ENCODE results near the gene TTC21B. TPM values are rescaled to one million over a fixed set of nuclear protein-coding genes. Genes with fewer than 3 reads are reported as not detected.

The TTC21B gene
- total RNA-seq, 2 experiments from 2014 or later = 15.8 to 16.4 TPM

DNA sequence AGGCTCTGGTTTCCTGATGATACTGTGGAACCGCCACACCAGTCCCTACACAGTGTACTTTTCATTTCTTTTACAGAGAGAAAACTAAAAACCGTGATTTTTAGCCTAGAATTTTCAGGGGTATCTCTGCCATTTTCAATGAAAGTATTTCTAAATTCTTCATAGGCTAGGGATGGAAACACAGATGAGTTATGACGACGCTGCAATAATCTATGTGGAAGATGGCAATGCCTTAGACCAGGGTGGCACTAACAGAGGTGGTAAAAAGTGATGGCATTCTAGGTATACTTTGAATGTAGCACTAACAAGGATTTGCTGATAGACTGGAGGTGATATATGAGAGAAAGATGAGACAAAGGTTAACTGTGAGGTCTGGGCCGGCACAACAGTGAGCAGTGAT is 56.5 kb downstream of the TTC21B start:
- CTCF ChIA-PET = no interaction called here

DNA sequence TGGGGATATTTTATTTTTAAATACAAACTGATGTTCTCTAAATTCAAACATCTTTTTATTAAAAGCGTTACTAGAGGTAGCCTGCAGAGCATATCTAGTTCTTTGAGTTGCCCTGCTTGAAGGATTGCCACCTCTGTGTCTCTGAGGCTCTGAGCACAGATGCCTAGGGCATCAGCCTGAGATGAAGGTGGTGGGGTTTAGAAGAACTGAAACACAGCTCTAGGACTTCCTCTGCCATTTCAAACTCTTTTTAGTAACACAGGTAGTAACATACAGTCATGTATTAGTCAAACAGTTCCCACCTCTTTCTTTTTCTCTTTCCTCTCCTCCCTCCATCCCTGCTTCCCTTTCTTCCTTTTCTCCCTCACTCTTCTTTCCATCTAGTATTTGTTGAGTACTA is 57.6 kb downstream of the TTC21B start:
- no peaks in the 10 kb centered on the region for H3K27me3 Mint-ChIP-seq (ENCODE audit: low read depth)
- H3K9me3 Mint-ChIP-seq (ENCODE audit: insufficient read depth) = no peaks in the 10 kb centered on the region
- ChIA-PET POLR2A (no interaction called here), CTCF (no interaction called here)
- H3K4me3 Mint-ChIP-seq = no peak overlapping the region
- H3K27ac Mint-ChIP-seq = no peak overlapping the region
- peaks cover 24% of the 10 kb centered on the region for H3K36me3 Mint-ChIP-seq (ENCODE audit: low read depth)
- ATAC-seq (no peak), DNase-seq (no peak)
- H3K4me1 Mint-ChIP-seq (ENCODE audit: low read depth) = no peaks in the 10 kb centered on the region

More for the DNA sequence above, 56.5 kb downstream of the TTC21B start:
- Mint-ChIP-seq H3K4me3 (no peak overlapping the region), H3K4me1 (ENCODE audit: low read depth) (no peaks in the 10 kb centered on the region), H3K9me3 (ENCODE audit: insufficient read depth) (no peaks in the 10 kb centered on the region), H3K36me3 (ENCODE audit: low read depth) (peaks cover 27% of the 10 kb centered on the region), H3K27ac (no peak overlapping the region), H3K27me3 (ENCODE audit: low read depth) (no peaks in the 10 kb centered on the region)
- ATAC-seq = no peak
- DNase-seq = no peak
- POLR2A ChIA-PET = no interaction called here

DNA sequence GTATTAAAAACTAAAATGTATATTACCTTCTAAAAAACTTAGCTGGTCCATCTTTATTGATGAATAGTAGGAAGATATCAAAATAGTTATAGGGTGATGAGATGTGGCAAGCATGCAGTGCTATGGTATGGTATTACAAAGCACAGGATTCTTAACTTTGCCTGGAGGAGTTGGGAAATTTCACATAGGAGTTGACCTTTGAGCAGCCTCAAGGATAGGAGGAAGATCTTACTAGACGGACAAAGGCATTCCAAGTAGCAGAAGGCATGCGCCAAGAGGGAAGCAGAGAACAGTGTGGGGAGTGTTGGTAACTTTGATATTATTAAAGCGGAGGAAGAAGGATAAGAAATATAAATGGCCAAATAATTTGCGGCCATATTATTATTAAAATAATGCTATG is 60.0 kb downstream of the TTC21B start:
- H3K4me3 Mint-ChIP-seq = no peak overlapping the region
- H3K27ac Mint-ChIP-seq = no peak overlapping the region
- CTCF ChIA-PET = interaction anchor here (2.5 kb wide), 1 partner anchor 9 kb away, joined by 5 read pairs; no protein-coding TSS in a partner anchor
- ATAC-seq (no peak), DNase-seq (no peak)
- H3K27me3 Mint-ChIP-seq (ENCODE audit: low read depth) = no peaks in the 10 kb centered on the region
- H3K4me1 Mint-ChIP-seq (ENCODE audit: low read depth) = no peaks in the 10 kb centered on the region
- POLR2A ChIA-PET = no interaction called here
- no peaks in the 10 kb centered on the region for H3K9me3 Mint-ChIP-seq (ENCODE audit: insufficient read depth)
- peaks cover 25% of the 10 kb centered on the region for H3K36me3 Mint-ChIP-seq (ENCODE audit: low read depth)

DNA sequence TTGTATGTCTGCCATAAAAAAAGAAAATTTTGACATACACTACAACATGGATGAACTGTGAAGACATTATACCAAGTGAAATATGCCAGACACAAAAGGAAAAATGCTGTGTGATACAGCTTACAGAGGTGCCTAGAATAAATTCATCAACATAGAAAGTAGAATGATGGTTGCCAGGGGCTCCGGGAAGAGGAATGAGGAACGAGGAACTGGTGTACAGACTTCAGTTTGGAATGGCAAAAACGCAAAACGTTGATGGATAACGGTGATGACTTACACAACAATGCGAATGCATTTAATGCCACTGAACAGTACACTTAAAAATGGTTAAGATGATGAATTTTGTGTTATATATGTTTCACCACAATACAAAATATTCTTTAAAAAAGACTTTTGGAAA is 61.0 kb downstream of the TTC21B start:
- ATAC-seq = no peak
- H3K27me3 Mint-ChIP-seq (ENCODE audit: low read depth) = no peaks in the 10 kb centered on the region
- H3K36me3 Mint-ChIP-seq (ENCODE audit: low read depth) = peaks cover 15% of the 10 kb centered on the region
- H3K4me1 Mint-ChIP-seq (ENCODE audit: low read depth) = no peaks in the 10 kb centered on the region
- no peaks in the 10 kb centered on the region for H3K9me3 Mint-ChIP-seq (ENCODE audit: insufficient read depth)
- ChIA-PET CTCF (interaction anchor here (2.5 kb wide), 1 partner anchor 10 kb away, joined by 5 read pairs; no protein-coding TSS in a partner anchor), POLR2A (no interaction called here)
- DNase-seq = no peak
- H3K27ac Mint-ChIP-seq = no peak overlapping the region
- no peak overlapping the region for H3K4me3 Mint-ChIP-seq

DNA sequence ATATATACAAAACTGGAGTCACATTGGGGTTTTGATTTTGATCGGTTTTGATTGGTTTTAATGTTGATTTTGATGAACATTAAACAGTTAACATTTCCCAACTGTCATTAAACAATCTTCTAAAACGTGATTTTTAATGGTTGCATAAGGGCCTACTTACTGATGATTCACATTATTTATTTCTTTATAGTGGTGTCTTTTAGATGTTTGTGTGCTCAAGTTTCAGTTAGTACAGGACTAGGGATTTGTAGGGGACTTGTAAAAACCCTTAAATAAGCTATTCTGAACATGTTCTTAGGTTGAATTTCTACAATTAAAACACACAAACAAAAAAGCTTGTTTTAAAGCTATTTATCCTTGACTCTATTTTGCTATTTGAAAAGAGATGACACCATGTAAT is 61.6 kb downstream of the TTC21B start:
- Mint-ChIP-seq H3K4me3 (no peak overlapping the region), H3K36me3 (ENCODE audit: low read depth) (peaks cover 14% of the 10 kb centered on the region), H3K27me3 (ENCODE audit: low read depth) (no peaks in the 10 kb centered on the region), H3K27ac (no peak overlapping the region), H3K4me1 (ENCODE audit: low read depth) (no peaks in the 10 kb centered on the region), H3K9me3 (ENCODE audit: insufficient read depth) (no peaks in the 10 kb centered on the region)
- DNase-seq (no peak), ATAC-seq (no peak)
- CTCF ChIA-PET = interaction anchor here (1.3 to 2.5 kb wide), 2 partner anchors 10 to 17 kb away, joined by 5 read pairs; no protein-coding TSS in a partner anchor
- POLR2A ChIA-PET = no interaction called here

DNA sequence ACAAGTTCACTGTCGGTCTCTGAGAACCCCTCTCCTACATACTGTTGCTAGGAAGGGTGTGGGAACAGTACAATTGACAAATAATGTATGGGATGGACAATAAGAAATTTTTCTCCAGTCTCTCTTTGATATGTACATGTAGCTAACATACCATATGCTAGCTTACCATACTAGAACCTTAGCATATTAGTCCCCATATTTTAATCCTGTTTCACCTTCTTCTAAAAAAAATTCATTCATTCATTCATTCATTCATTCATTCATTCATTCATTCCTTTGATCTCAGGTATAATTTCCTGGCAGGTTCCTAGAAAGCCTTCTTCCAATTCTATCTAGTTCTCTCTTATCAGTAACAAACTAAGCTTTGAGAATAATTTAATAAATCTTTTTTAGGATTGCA is 62.2 kb downstream of the TTC21B start:
- H3K36me3 Mint-ChIP-seq (ENCODE audit: low read depth) = peaks cover 15% of the 10 kb centered on the region
- no peak overlapping the region for H3K27ac Mint-ChIP-seq
- no peaks in the 10 kb centered on the region for H3K9me3 Mint-ChIP-seq (ENCODE audit: insufficient read depth)
- no peaks in the 10 kb centered on the region for H3K4me1 Mint-ChIP-seq (ENCODE audit: low read depth)
- DNase-seq (no peak), ATAC-seq (no peak)
- no peak overlapping the region for H3K4me3 Mint-ChIP-seq
- no peaks in the 10 kb centered on the region for H3K27me3 Mint-ChIP-seq (ENCODE audit: low read depth)
- ChIA-PET POLR2A (no interaction called here), CTCF (interaction anchor here (0.8 to 2.5 kb wide), 3 partner anchors 11 to 40 kb away, joined by 4 to 5 read pairs (median 5); no protein-coding TSS in a partner anchor)

DNA sequence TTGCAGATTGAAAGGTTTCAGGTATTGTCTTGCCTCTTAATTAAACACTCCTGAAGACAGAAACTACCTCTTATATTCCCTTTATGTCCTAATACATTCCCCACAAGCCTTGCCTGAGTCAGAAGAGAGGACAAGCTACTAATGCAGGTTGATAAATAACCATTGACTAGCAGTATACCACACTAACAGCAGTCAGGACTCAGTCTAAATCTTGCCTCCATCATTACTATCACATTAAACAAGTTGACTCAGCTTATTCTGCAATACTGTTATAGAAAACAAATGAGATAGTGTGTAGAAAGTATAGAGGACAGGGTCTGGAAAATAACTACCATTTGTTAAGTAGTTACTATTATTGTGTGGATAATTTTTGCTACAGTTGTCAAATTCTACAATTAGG is 63.8 kb downstream of the TTC21B start:
- no peaks in the 10 kb centered on the region for H3K4me1 Mint-ChIP-seq (ENCODE audit: low read depth)
- no peak overlapping the region for H3K27ac Mint-ChIP-seq
- H3K9me3 Mint-ChIP-seq (ENCODE audit: insufficient read depth) = no peaks in the 10 kb centered on the region
- ChIA-PET CTCF (interaction anchor here (0.9 to 1.6 kb wide), 2 partner anchors 13 to 15 kb away, joined by 3 read pairs; no protein-coding TSS in a partner anchor), POLR2A (no interaction called here)
- H3K36me3 Mint-ChIP-seq (ENCODE audit: low read depth) = peaks cover 15% of the 10 kb centered on the region
- H3K4me3 Mint-ChIP-seq = no peak overlapping the region
- no peak for ATAC-seq
- no peaks in the 10 kb centered on the region for H3K27me3 Mint-ChIP-seq (ENCODE audit: low read depth)
- DNase-seq = no peak

DNA sequence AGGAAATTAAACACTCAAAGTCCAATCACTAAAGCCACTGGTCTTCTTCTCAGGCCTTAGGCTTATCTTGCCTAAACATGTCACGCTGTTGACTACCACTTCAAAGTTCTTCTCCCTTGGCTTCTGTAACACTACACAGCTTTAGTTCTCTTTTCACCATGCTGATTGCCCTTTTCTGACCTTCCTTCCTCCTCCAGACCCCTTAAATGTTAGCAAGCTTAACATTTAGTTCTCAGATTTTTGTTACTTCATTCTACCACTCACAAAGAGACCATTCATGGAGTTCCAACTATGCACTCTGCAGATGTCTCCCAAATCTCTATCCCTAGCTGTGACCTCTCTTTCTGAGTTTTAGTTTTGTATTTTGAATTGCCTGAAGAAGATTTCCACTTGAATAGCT is 64.4 kb downstream of the TTC21B start:
- H3K36me3 Mint-ChIP-seq (ENCODE audit: low read depth) = peaks cover 15% of the 10 kb centered on the region
- H3K27ac Mint-ChIP-seq = no peak overlapping the region

DNA sequence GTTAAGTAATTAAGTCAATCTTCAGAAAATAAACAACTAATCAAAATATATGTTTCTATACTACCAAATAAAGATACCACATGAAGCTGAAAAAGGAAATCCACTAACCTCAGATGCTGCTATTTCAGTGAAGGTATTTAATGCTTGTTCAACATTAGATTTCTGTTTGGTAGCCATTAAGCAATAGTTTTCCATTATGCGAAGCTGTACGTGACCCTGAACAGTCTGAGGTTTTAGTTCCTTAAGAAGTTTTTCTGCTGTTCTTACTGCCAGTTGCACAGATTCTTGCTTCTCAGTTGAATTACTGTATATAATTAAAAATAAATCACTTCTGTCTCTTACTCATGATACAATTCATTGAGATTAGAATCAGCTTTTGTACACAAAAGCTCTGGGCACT is 65.4 kb downstream of the TTC21B start:
- peaks cover 22% of the 10 kb centered on the region for H3K36me3 Mint-ChIP-seq (ENCODE audit: low read depth)
- H3K27me3 Mint-ChIP-seq (ENCODE audit: low read depth) = no peaks in the 10 kb centered on the region
- no peaks in the 10 kb centered on the region for H3K4me1 Mint-ChIP-seq (ENCODE audit: low read depth)
- H3K4me3 Mint-ChIP-seq = no peak overlapping the region
- CTCF ChIA-PET = interaction anchor here (1.4 kb wide), 1 partner anchor 14 kb away, joined by 4 read pairs; no protein-coding TSS in a partner anchor
- ATAC-seq (no peak), DNase-seq (no peak)
- no peak overlapping the region for H3K27ac Mint-ChIP-seq
- POLR2A ChIA-PET = no interaction called here
- H3K9me3 Mint-ChIP-seq (ENCODE audit: insufficient read depth) = no peaks in the 10 kb centered on the region

More for the DNA sequence above, 64.4 kb downstream of the TTC21B start:
- Mint-ChIP-seq H3K27me3 (ENCODE audit: low read depth) (no peaks in the 10 kb centered on the region), H3K4me1 (ENCODE audit: low read depth) (no peaks in the 10 kb centered on the region), H3K9me3 (ENCODE audit: insufficient read depth) (no peaks in the 10 kb centered on the region), H3K4me3 (no peak overlapping the region)
- CTCF ChIA-PET = interaction anchor here (0.7 to 1.6 kb wide), 3 partner anchors 13 to 15 kb away, joined by 3 read pairs; no protein-coding TSS in a partner anchor
- ATAC-seq (no peak), DNase-seq (no peak)
- POLR2A ChIA-PET = no interaction called here

DNA sequence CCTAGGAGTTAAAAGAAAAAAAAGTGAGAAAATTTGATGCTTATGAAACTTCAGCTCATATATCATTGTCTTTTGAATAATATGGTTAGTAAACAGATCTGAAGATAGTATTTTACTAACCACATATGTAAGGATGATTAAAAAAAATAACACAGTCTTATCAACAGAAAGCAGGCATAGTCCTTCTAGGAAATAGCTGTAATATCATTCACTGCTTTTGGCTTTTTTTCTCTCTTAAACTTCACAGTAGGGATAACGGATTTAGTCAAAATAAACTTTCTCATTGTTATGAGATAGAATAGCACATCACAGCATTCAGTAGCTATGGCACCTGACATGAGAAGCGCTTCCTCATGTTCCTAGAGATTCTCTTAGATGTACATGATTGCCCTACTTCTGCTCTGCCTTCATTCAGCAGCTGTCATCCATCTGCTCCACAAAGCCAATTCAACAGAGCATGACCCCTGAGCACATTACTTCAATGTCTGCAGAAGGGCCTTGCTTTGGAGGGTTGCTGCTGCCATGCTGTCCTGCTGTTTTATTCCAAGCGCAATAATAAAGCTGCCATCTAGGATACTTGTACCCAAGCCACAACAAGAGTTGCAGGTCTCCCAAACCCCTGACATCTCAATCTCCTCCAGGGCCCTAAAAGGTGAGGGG is 67.0 kb downstream of the TTC21B start:
- no peak overlapping the region for H3K4me3 Mint-ChIP-seq
- H3K36me3 Mint-ChIP-seq (ENCODE audit: low read depth) = peaks cover 25% of the 10 kb centered on the region
- no peaks in the 10 kb centered on the region for H3K4me1 Mint-ChIP-seq (ENCODE audit: low read depth)
- POLR2A ChIA-PET = no interaction called here
- no peaks in the 10 kb centered on the region for H3K27me3 Mint-ChIP-seq (ENCODE audit: low read depth)
- CTCF ChIA-PET = interaction anchor here (2.7 kb wide), 1 partner anchor 12 kb away, joined by 10 read pairs; no protein-coding TSS in a partner anchor
- no peak for DNase-seq
- no peaks in the 10 kb centered on the region for H3K9me3 Mint-ChIP-seq (ENCODE audit: insufficient read depth)
- no peak for ATAC-seq
- H3K27ac Mint-ChIP-seq = no peak overlapping the region

DNA sequence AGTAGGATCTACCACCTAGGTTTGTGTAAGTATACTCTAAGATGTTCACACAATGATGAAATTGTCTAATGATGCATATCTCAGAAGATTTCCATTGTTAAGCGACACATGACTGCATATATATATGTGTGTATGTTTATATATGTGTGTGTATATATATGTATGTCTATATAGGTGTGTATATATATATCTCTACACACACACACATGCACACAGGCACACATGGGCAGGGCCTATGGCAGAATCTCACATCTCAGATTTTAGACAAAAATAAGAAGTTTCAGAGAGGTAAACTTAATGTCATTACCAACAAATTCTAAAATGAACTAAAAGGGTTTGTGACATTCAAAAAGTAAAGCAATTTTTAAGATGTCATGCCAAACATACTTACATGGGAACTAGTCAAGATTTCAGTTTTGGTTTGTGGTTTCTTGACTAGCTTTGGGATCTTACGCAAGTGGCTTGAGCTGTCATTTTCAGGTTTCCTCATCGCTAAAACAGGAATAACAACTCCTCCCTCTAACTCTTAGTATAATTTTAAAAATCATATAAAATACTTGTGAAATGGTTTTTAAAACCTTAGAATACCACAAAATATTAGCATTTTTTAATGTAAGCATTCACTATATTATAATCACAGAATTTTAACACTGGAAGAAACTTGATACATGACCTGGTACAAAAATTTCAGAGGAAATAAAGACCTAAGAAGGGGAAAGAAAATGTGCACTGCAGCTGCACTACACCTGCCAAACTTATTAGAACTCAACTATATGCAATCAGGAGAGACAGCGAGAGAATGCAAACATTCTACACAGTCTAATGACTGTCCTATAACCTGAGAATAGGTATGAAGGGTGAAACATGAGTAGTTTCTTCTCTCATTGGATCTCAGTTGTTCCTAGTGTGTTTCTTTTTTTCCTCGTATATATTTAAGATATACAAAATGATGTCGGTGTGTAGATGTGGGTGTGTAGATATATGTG is 75.7 kb downstream of the TTC21B start:
- peaks cover 18% of the 10 kb centered on the region for H3K36me3 Mint-ChIP-seq (ENCODE audit: low read depth)
- H3K27ac Mint-ChIP-seq = no peak overlapping the region
- ATAC-seq = no peak
- H3K27me3 Mint-ChIP-seq (ENCODE audit: low read depth) = no peaks in the 10 kb centered on the region
- no peaks in the 10 kb centered on the region for H3K9me3 Mint-ChIP-seq (ENCODE audit: insufficient read depth)
- CTCF ChIA-PET = no interaction called here
- POLR2A ChIA-PET = no interaction called here
- H3K4me1 Mint-ChIP-seq (ENCODE audit: low read depth) = peaks cover 21% of the 10 kb centered on the region
- no peak overlapping the region for H3K4me3 Mint-ChIP-seq
- DNase-seq = no peak

DNA sequence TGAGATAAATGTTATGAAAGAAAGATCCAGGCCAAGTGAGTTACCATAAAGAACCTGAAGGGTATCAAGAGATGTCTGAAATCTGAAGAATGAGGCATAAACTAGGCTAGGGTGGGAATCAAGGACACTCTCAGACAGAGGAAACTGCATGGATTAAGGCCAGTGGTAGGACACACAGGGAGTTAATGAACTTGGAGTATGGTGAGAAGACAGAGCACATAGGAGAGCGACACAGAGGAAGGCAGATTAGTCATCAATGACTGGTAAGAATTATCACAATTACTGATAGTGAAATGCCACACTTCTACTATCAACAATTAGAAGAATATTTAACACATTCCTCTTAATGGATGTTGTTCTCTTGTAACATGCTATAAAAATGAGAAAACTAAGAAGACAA is 76.9 kb downstream of the TTC21B start:
- CTCF ChIA-PET = no interaction called here
- Mint-ChIP-seq H3K36me3 (ENCODE audit: low read depth) (peaks cover 16% of the 10 kb centered on the region), H3K4me3 (no peak overlapping the region), H3K4me1 (ENCODE audit: low read depth) (peaks cover 21% of the 10 kb centered on the region), H3K27ac (no peak overlapping the region), H3K9me3 (ENCODE audit: insufficient read depth) (no peaks in the 10 kb centered on the region), H3K27me3 (ENCODE audit: low read depth) (no peaks in the 10 kb centered on the region)
- ATAC-seq (no peak), DNase-seq (no peak)
- POLR2A ChIA-PET = no interaction called here
